Measurements from ENCODE around the gene SNAP25. TPM values are rescaled to one million over a fixed set of nuclear protein-coding genes. Genes with fewer than 3 reads are reported as not detected.

Gene SNAP25
- total and polyA plus RNA-seq, 5 donors from 2014 or later = not detected

- Histone ChIP-seq H3K4me3 (ENCODE audit: low read depth, low read length) (no peak overlapping the region), H3K27ac (ENCODE audit: insufficient read depth, low read length, poor library complexity, severe bottlenecking) (no peak overlapping the region)
- DNase-seq = no peak
These were observed 131.7 kb downstream of the SNAP25 start for GRCh38 chr20:10350188-10350842.

GRCh38 chr20:10352934-10353824 lies 134.5 kb downstream of the SNAP25 start:
- Mint-ChIP-seq H3K27ac (no peak overlapping the region), H3K4me3 (no peak overlapping the region), H3K9me3 (peaks cover 0 to 5% (median 0%) of the 10 kb centered on the region in 7 donors), H3K4me1 (peaks cover 0 to 5% (median 4%) of the 10 kb centered on the region in 4 donors), H3K36me3 (peaks cover 4% of the 10 kb centered on the region), H3K27me3 (peaks cover 6% of the 10 kb centered on the region)
- Histone ChIP-seq H3K36me3 (ENCODE audit: control insufficient read depth, insufficient read depth, low read length) (no peaks in the 10 kb centered on the region), H3K9me3 (ENCODE audit: control insufficient read depth in 2 of 2, low read length in 2 of 2) (no peaks in the 10 kb centered on the region), H3K4me3 (ENCODE audit: low read depth, low read length) (no peak overlapping the region), H3K27ac (ENCODE audit: insufficient read depth, low read length, poor library complexity, severe bottlenecking) (no peak overlapping the region), H3K27me3 (ENCODE audit: control insufficient read depth, insufficient read depth, low read length) (no peaks in the 10 kb centered on the region), H3K4me1 (ENCODE audit: control insufficient read depth, insufficient read depth, low read length, poor library complexity, severe bottlenecking) (no peaks in the 10 kb centered on the region)
- ATAC-seq (ENCODE audit: low read depth in 2 of 2) (no peak), DNase-seq (no peak)

More at GRCh38 chr20:10350188-10350842, 131.7 kb downstream of the SNAP25 start:
- Histone ChIP-seq H3K9me3 (ENCODE audit: control insufficient read depth in 2 of 2, low read length in 2 of 2) (no peaks in the 10 kb centered on the region), H3K27me3 (ENCODE audit: control insufficient read depth, insufficient read depth, low read length) (no peaks in the 10 kb centered on the region), H3K36me3 (ENCODE audit: control insufficient read depth, insufficient read depth, low read length) (no peaks in the 10 kb centered on the region), H3K4me1 (ENCODE audit: control insufficient read depth, insufficient read depth, low read length, poor library complexity, severe bottlenecking) (no peaks in the 10 kb centered on the region)
- Mint-ChIP-seq H3K4me1 (peaks cover 0 to 5% (median 4%) of the 10 kb centered on the region in 4 donors), H3K4me3 (peak overlapping the region in 1 of 4 donors; percentile 25), H3K27ac (peak overlapping the region in 1 of 3 donors; percentile 26), H3K36me3 (no peaks in the 10 kb centered on the region), H3K27me3 (peaks cover 8% of the 10 kb centered on the region), H3K9me3 (peaks cover 0 to 7% (median 0%) of the 10 kb centered on the region in 7 donors)
- ATAC-seq (ENCODE audit: low read depth in 2 of 2) = no peak

- Histone ChIP-seq H3K27ac (ENCODE audit: insufficient read depth, low read length, poor library complexity, severe bottlenecking) (no peak overlapping the region), H3K9me3 (ENCODE audit: control insufficient read depth in 2 of 2, low read length in 2 of 2) (no peaks in the 10 kb centered on the region), H3K4me3 (ENCODE audit: low read depth, low read length) (no peak overlapping the region), H3K36me3 (ENCODE audit: control insufficient read depth, insufficient read depth, low read length) (no peaks in the 10 kb centered on the region), H3K4me1 (ENCODE audit: control insufficient read depth, insufficient read depth, low read length, poor library complexity, severe bottlenecking) (no peaks in the 10 kb centered on the region), H3K27me3 (ENCODE audit: control insufficient read depth, insufficient read depth, low read length) (no peaks in the 10 kb centered on the region)
- H3K36me3 Mint-ChIP-seq = peaks cover 4% of the 10 kb centered on the region
- no peak for ATAC-seq (ENCODE audit: low read depth in 2 of 2)
- peaks cover 6% of the 10 kb centered on the region for H3K27me3 Mint-ChIP-seq
- no peak for DNase-seq
- no peaks in the 10 kb centered on the region for H3K4me1 Mint-ChIP-seq
- H3K27ac Mint-ChIP-seq = no peak overlapping the region
- H3K9me3 Mint-ChIP-seq = peaks cover 0 to 1% (median 0%) of the 10 kb centered on the region in 7 donors
- H3K4me3 Mint-ChIP-seq = no peak overlapping the region
These were observed 138.0 kb downstream of the SNAP25 start for GRCh38 chr20:10356628-10357027.

Other genes with a start within 250 kb of the SNAP25 start
- gene ANKEF1, start 183.8 kb upstream of the SNAP25 start, total RNA-seq = 1.1 TPM
- gene ANKEF1, start 183.8 kb upstream of the SNAP25 start, polyA plus RNA-seq = 1 to 10 TPM; 3.2 to 6.0 (median 4.8) TPM
- 5.0 TPM for gene MKKS, start 215.4 kb downstream of the SNAP25 start, total RNA-seq
- 10 to 100 TPM; 26.6 to 37.2 (median 31.9) TPM for gene MKKS, start 215.4 kb downstream of the SNAP25 start, polyA plus RNA-seq
- 4.1 TPM for gene SLX4IP, start 216.5 kb downstream of the SNAP25 start, total RNA-seq
- 1 to 10 TPM; 1.5 to 2.5 (median 2.2) TPM for gene SLX4IP, start 216.5 kb downstream of the SNAP25 start, polyA plus RNA-seq